ENCODE data around the gene GNB4.

Gene GNB4

DNA sequence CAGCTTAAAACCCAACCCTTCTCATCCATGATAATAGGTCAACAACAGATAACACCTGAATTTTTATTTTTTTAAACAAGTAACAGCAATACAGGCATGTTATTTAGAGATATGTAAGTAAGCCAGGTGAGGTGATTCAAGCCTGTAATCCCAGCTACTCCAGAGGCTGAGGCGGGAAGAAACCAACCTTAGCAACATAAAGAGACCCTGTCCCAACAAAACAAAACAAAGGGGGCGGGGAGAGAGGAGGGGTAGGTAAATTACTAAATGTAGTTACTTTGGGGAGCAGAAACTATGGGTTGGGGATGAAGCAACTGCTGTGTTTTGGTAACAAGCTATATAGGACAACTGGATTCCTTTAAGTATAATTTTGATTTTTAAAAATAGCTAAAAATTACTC lies 47.0 kb downstream of the GNB4 start:
- ChIA-PET CTCF (no interaction called here), POLR2A (no interaction called here)

GRCh38 chr3:179402963-179403362 lies 48.3 kb downstream of the GNB4 start:
- POLR2A ChIA-PET = interaction anchor here (1.2 kb wide), 1 partner anchor 47 kb away, joined by 7 read pairs; no protein-coding TSS in a partner anchor
- DNase-seq (ENCODE audit: low read depth, low spot score) = no peak
- H3K4me3 ChIP-seq (ENCODE audit: low read depth, low read length) = no peak overlapping the region
- CTCF ChIA-PET = no interaction called here
- TF ChIP-seq, protein P1, sequence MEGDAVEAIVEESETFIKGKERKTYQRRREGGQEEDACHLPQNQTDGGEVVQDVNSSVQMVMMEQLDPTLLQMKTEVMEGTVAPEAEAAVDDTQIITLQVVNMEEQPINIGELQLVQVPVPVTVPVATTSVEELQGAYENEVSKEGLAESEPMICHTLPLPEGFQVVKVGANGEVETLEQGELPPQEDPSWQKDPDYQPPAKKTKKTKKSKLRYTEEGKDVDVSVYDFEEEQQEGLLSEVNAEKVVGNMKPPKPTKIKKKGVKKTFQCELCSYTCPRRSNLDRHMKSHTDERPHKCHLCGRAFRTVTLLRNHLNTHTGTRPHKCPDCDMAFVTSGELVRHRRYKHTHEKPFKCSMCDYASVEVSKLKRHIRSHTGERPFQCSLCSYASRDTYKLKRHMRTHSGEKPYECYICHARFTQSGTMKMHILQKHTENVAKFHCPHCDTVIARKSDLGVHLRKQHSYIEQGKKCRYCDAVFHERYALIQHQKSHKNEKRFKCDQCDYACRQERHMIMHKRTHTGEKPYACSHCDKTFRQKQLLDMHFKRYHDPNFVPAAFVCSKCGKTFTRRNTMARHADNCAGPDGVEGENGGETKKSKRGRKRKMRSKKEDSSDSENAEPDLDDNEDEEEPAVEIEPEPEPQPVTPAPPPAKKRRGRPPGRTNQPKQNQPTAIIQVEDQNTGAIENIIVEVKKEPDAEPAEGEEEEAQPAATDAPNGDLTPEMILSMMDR (IDR thresholded peaks at IDR 0.05; ENCODE audit: insufficient read depth, low read length, missing control alignments) = no peak

More for the DNA sequence above, 47.0 kb downstream of the GNB4 start:
- no peak for DNase-seq (ENCODE audit: low read depth, low spot score)
- no peak overlapping the region for H3K4me3 ChIP-seq (ENCODE audit: low read depth, low read length)
- TF ChIP-seq, protein P1 (IDR thresholded peaks at IDR 0.05; ENCODE audit: insufficient read depth, low read length, missing control alignments) = no peak

GRCh38 chr3:179401561-179401960 lies 49.7 kb downstream of the GNB4 start:
- POLR2A ChIA-PET = no interaction called here
- H3K4me3 ChIP-seq (ENCODE audit: low read depth, low read length) = no peak overlapping the region
- CTCF ChIA-PET = interaction anchor here (1.8 to 2.2 kb wide), 3 partner anchors 10 to 160 kb away, joined by 5 to 7 read pairs (median 6); partner anchors contain the start of gene ACTL6A
- DNase-seq (ENCODE audit: low read depth, low spot score) = no peak
- TF ChIP-seq, protein P1 (IDR thresholded peaks at IDR 0.05; ENCODE audit: insufficient read depth, low read length, missing control alignments) = no peak

DNA sequence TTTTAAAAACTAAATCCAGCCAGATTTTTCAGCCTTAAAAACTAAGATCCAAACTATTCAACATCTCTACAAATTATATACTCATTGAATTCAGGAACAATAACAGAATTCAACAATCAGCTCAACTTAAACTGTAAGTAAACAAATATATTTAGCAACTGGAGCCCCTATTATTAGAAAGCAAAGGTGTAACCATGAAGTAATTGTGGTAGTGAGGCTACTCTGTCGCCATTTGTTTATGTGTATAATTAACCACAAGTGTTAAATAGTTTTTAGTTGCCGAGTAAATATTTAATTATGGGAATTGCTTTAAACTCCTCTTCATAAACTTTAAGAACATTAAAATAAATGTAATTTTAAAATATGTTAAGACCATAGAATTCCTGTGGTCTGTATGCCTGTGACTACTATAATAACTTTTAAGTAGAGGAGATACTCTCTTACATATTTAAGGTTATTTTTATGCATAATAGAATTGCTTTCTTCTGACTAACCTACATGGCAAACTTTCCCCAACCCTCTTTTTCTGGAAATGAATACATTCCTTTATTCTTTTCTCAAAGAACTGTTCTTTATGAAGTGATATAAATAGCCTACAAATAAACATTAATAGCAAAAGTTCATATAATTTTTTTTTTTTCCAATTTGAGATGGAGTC lies 52.6 kb downstream of the GNB4 start:
- POLR2A ChIA-PET = interaction anchor here (0.7 kb wide), 1 partner anchor 25 kb away, joined by 3 read pairs; no protein-coding TSS in a partner anchor
- peak; percentile 57 for DNase-seq (ENCODE audit: low read depth, low spot score)
- H3K4me3 ChIP-seq (ENCODE audit: low read depth, low read length) = no peak overlapping the region
- CTCF ChIA-PET = interaction anchor here (0.6 kb wide), 1 partner anchor 7 kb away, joined by 4 read pairs; no protein-coding TSS in a partner anchor
- TF ChIP-seq, protein P1 (IDR thresholded peaks at IDR 0.05; ENCODE audit: insufficient read depth, low read length, missing control alignments) = no peak

DNA sequence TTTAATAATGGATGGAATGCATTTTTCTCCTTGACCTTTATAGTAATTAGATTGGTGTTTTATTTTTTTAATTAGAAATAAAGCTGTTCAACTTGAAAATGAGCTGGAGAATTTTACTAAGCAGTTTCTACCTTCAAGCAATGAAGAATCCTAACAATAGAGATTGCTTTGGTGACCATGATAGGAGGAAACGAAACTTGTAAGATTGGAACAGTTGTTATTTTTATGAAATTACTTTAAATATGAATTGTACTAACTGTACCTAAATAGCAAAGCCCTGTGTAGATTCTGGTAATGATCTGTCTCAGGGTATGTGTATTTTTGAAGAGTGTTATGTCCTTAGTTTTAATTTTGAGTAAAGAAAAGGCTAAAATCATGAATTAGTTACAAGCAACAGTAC lies 59.4 kb downstream of the GNB4 start:
- ChIA-PET CTCF (interaction anchor here (0.7 to 1.9 kb wide), 2 partner anchors 9 to 42 kb away, joined by 3 to 6 read pairs; no protein-coding TSS in a partner anchor), POLR2A (no interaction called here)
- TF ChIP-seq, protein P1 (IDR thresholded peaks at IDR 0.05; ENCODE audit: insufficient read depth, low read length, missing control alignments) = no peak
- no peak overlapping the region for H3K4me3 ChIP-seq (ENCODE audit: low read depth, low read length)
- DNase-seq (ENCODE audit: low read depth, low spot score) = no peak

DNA sequence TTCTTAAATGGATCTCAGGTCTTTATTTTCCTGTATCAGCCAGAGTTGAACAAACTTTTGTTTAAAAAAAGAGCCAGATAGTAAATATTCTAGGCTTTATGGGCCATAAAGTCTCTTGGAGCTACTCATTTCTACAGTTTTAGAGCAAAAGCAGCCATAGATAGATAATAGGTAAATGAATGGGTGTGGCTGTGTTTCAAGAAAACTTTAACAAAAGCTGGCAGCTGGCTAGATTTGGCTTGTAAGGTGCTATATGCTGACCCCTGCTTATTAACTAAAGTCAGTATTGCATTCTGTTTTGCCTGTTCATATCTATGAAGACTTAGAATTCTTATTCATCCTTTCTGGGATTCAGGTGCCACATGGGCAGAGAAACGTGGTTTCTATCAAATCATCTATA lies 74.8 kb downstream of the GNB4 start:
- ChIA-PET CTCF (no interaction called here), POLR2A (no interaction called here)
- TF ChIP-seq, protein P1 (IDR thresholded peaks at IDR 0.05; ENCODE audit: insufficient read depth, low read length, missing control alignments) = no peak
- H3K4me3 ChIP-seq (ENCODE audit: low read depth, low read length) = no peak overlapping the region
- no peak for DNase-seq (ENCODE audit: low read depth, low spot score)

Measured in AG04449 (cell line).